T1000 (cell line): ENCODE measurements around the gene KRT6C.
"Not testable (repeated sequence)": the region's sequence is repeated elsewhere in the genome, so short reads cannot be mapped to it uniquely, and the experiment has no call there.

Source experiments
- DNase-seq: peaks from one replicate; lab custom pipeline; 2025; ENCODE audit warnings: mixed read lengths; lab: John Stamatoyannopoulos, UW

The KRT6C gene

DNA sequence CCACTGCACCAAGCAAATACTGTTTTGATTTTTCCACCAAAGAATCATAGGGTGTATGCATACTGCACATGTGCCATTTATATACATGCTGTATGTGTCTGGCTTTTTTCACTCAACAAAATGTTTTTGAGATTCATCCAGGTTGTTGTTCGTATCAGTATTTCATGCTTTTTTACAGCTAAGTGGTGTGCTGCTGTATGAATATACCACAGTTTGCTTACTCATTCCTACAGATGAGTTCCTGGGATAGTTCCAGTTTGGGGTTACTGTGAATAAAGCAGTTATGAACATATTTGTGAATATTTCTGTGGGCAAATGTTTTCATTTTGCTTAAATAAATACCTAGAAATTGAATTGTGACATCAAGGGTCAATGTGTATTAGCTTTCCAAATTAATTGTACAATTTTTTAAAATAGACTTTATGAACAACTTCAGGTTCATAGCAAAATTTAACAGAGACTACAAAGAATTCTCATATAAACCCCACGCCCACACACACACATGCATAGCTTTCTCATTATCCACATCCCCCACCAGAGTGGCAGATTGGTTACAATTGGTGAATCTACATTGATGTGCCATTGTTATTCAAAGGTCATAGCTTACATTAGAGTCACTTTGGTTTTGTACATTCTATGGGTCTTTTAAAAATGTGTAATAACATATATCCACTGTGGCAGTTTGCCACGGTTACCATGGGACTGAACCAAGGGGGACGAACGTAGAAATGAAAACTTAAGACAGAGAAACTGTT, 26.4 kb upstream of the KRT6C start:
- no peak for DNase-seq

DNA sequence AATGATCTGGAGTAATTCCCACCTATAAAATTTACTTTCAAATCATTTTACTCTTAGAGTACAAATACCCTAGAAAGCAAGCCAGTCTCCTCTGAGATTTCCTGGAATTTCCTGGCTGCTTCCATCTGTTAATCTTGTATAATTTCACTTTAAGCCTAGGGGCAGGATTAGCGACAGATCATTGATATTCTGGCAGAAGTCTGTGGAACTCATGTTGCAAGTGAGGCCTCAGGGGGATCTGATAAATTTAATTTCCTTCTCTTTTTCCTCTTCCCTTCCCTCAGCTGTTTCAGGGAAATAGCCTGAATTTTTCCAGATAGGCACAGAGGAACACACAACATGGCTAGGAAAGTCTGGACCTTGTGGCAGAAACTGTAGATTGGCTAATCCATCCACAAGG, 25.3 kb upstream of the KRT6C start:
- no peak for DNase-seq

DNA sequence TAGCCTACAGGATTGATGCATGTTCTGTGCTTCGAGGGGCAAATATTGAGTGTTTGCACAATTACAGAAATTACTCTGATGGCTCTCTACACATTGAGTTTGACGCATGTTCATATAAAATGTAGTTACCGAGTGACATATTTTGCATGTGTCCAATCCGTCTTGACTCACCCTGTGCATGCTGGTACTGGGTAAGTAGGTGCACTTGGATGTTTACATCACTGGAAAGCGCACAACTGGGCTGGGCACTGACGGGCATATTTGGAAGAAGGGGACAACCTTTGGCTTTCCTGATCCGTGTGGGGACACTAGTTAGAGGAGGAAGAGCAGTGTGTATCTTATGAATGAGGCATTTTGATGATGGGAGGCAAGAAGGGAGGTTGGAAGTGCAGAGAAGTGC, 24.4 kb upstream of the KRT6C start:
- no peak for DNase-seq

DNA sequence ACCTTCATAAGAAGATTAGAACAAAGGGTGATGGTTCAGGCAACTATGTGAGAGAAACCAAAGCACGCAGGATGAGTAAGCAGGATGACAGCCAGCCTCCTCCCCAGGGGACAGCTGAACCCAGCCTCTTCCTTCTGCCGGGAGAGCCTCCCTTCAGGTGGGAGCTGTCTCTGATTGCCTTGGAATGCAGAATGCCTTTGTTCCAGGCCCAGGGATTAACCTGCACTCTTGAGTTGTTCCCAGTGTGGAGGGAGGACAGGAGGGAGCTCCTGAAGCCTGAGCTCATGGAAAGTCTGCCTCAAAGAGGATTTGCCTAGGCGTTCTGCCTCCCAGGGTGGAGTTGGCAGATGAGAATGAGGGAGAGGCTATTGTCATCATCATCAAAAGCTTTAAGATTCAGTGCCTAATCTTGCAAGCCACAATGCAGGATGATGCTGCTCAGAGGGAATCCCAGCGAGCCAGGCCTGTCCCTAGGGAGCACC, 23.0 kb upstream of the KRT6C start:
- DNase-seq = no peak

DNA sequence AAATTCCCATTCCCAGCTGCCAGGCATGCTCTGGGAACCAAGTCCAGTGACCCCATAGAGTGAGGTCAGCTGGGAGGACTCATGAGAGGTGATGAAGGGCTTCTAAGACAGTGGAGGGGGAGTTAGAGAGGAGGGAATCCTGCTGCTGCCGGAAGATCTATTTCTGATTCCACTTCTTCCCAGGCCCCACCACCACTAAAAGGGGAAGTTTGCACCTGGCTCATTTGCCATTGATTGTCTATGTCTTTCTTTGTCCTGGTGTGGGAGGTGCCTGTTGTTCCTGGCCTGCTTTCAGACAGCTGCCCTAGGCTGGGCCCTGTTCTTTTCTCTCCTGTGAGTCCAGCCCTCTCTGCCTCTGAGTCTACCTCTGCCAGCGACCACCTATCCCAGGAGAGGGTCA, 22.4 kb upstream of the KRT6C start:
- no peak for DNase-seq

DNA sequence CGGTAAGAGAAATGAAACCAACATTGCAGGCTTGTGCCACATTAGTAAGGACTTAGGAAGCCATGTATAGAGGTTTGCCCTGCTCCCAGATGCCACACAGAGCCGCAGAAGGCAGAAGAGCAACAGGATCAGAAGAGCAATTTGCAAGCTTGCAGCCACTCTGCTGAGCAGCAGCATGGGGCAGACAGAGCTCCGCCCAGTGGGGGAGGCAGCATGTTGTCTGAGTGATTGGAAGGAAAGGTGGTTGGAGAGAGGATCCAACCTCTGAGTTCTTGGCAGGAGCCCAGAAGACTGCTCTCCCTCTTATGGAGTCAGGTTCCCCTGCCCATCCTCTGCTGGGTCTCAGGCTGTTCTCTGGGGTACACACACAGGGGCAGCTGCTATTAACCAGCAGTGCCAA, 21.8 kb upstream of the KRT6C start:
- DNase-seq = no peak

DNA sequence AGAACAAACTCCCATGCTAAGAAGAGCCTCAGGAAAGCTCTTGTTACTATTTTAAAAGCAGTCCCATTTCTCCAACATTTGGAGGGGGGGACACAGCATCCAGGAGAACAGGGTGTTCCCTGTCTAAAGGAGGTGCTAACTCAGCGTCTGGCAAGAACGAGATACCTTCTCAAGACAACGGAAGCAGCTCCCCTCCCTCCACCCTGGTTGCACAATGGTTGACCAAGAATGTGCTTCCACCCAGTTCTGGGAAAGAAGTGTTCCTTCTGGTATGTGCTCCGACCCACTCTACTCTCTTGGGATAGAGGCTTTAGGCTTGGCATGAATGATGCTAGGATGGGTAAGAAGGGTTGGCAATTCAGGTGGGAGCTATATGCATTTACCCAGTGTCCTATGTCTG, 20.9 kb upstream of the KRT6C start:
- no peak for DNase-seq

DNA sequence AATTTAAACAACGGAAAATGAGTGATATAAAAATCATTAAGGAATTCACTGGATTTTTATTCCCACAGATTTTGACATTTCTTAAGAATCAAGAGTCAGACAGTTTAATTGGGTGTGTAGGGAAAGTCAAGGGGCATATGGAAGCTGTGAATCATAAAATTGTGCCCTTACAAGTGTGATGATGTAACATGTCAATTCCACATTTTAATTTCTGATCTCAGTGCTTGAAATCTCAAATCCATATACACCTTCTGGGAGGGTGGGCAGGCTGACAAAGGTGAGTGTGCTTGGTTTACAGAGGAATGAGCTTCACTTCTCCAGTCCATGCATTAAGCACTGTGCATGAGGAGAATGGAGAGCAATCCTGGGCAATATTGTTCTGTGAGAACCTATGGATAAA, 20.5 kb upstream of the KRT6C start:
- DNase-seq = no peak

DNA sequence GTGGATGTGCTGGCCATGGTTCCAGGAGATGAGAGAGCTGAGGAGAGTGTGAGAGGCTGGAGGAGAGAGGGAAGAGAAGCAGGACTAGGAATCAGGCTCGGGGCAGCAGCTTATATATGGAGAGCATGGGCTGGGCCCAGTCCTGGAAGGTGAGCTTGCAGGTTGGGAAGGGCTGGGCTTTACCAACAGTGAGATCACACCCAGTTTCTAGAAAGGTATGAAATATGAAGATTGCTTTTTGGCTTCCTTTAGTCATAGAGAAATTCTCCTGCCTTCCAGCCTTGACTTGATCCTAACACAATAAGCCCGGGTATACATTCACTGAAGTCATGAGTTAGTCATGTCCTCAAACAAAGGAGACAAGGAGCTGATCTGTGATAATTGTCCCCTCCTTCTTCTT, 19.6 kb upstream of the KRT6C start, which contains the start of gene KRT6A:
KRT6A (minus strand) TSS at position 86 of the 400 bp plus-strand sequence; CDS start at position 17, 69 bp downstream.
- no peak for DNase-seq

DNA sequence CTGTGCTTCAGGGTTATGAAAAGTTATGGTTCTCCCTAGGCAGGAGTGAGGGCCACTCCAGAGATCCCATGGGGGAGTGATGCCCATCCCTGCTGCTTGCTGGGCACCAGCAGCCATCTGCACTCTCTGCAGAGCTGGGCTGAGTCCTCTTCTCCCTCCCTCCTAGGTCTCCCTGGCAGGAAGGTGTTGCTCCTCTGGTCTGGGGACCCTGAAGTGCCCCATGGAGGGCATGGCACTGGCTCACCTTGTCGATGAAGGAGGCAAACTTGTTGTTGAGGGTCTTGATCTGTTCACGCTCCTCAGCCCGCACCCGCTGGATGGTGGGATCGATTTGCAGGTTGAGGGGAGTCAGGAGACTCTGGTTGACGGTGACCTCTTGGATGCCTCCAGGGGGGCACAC, 18.8 kb upstream of the KRT6C start:
- not testable (repeated sequence) for DNase-seq

DNA sequence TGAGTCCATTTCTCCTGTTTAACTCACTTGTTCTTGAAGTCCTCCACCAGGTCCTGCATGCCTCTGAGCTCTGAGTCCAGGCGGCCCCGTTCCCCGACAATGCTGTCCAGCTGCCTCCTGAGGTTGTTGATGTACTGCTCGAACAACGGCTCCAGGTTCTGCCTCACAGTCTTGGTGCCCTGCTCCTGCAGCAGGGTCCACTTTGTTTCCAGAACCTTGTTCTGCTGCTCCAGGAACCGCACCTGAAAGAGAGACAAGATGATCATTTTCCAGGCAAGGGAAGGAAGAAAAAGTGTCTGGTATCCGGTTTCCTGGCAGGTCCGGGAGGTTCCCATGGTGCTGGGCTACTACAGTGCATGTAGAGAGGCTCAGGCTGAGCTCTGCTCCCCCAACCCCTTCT, 17.9 kb upstream of the KRT6C start:
- DNase-seq = not testable (repeated sequence)

DNA sequence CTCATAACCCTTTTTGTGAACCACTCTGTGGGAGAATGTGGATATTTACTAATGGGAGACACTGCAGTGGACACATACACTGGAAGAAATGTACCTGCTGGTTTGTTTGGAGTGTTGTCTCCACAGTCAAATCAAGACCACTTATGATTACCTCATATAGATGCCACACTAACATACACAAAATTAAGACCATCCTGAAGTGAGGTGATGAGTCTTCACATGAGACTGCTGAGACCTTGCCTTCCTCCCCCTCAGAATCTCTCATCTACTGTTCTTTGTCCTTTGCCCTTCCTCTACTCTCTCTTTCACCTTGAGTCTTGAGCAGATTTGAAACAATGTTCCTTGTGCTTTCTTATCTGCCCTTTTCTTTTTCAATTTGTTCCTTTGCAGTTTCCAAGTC, 15.1 kb upstream of the KRT6C start:
- DNase-seq = no peak

DNA sequence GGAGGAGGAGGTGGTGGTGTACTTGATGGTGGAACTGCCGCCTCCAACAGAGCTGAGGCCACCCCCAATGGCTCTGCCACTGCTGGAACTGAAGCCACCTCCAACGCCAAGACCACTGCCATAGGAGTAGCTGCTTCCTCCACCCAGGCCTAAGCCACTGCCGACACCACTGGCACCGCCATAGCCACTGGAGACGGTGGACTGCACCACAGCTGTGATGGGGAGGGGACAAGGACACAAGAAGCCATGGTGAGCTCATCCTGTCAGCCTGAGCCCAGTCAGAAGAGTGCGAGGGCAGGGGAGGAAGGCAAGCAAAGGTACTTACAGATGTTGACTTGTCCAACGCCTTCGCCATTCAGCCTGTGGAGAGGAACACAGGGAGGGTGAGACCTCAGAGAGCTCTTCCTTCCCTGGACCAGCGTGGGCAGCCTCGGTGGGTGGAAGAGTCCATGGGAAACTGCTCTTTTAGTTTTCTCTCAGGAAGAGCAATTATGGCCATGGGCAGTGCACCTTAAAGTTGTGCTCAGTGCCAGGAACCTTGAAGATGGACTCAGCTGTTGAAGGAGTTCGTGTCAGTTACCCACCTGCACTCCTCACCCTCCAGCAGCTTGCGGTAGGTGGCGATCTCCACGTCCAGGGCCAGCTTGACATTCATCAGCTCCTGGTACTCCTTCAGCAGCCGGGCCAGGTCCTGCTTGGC, 14.3 kb upstream of the KRT6C start:
- not testable (repeated sequence) for DNase-seq

DNA sequence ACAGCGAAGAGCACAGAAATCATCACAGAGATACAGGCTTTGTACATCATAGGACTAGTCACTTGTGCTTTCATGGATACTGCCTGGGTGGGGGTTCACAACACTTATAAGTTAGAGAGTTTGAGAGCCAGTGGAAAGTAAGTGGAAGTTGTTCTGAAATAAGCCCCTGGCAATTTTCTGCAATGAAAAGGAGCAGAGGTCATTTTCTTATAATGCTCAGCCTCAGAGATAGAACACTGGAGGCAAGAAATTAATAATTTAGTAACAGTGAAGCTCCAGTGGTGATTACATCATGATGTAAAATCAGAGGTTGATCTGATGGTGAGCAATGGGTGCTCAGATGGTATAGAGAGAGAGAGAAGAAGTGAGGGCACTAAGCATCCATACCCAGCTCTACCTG, 13.6 kb upstream of the KRT6C start:
- no peak for DNase-seq

DNA sequence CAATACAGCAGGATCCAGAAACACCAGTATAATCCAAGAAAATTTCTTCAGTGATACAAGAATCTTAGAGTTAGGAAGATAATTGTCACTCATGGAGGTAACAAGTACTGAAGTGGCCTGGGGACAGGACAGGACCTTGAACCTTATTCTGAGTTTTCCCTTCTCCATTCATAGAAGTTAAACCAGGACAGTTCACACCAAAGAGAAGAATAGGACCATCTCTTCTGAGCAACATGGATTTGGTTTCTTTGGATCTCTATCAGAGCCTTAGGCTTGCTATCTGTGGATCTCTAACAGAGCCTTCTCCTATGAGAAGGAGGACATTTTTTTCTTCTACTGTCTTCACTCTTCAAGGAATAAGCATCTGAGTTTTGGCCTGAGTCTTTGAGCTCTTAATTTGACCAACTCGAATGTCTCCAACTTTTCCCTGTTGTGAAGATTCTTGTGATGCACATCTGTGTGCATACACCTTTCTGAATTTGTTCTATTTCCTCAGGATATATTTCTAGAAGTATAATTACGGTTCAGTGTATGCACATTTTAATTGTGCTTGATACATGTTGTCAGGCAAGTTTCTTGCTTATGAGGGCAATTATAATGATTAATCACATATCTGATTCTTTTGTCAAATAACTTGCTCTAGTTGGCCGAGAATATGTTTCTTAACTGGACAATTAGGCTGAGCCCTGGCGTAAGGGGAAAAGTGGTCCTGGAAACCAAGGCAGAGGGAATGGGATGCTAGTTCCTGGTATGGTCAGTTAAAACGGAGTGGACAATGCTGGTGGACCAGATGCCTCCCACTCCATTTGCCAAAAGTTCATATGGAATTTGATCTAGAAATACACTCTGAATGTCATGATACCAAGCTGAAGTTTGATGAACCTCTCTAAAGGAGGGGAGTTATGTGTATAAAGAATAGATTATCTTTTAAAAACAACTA, 12.8 kb upstream of the KRT6C start:
- no peak for DNase-seq

DNA sequence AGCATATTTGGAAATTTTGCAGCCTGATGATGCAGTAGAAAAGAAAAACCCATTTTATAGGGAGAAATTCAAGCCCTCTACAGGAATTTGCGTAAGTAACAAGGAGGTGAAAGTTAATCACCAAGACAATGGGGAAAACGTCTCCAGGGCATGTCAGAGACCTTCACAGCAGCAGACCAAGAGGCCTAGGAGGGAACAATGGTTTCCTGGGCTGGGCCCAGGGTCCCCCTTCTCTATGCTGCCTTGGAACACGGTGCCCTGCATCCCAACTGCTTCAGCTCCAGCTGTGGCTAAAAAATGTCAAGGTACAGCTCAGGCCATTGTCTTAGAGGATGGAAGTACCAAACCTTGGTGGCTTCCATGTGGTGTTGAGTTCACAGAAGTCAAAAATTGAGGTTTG, 6.5 kb upstream of the KRT6C start:
- DNase-seq = no peak

DNA sequence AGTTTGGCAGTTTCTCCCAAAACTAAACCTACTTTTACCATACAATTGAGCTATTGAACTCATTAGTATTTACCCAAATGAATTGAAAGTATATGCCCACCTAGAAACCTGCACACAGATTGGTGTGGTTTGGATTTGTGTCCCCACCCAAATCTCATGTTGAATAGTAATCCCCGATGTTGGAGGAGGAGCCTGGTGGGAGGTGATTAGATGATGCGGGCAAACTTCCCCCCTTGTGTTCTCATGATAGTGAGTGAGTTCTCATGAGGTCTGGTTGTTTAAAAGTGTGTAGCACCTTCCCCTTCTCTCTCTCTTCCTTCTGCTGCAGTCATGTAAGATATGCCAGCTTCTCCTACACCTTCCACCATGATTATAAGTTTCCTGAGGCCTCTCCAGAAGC, 4.0 kb upstream of the KRT6C start:
- DNase-seq = no peak

DNA sequence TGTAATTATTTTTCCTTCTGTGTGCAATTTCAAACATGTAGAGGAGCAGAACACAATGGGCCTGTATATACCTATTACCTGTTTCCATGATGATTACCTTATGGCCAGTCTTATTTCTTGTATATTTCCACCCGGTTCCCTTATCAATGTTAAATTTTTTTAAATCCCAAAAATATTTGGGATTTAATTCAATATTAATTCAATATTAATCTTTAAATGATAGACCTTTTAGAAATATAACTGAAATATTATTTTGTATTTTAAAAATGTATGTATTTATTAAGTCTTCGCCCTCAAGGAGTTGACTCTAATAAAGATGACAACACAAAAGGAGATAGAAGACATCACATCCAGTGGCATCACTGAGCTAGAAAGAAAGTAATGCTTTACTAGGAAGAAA, 607 bp upstream of the KRT6C start:
- no peak for DNase-seq

DNA sequence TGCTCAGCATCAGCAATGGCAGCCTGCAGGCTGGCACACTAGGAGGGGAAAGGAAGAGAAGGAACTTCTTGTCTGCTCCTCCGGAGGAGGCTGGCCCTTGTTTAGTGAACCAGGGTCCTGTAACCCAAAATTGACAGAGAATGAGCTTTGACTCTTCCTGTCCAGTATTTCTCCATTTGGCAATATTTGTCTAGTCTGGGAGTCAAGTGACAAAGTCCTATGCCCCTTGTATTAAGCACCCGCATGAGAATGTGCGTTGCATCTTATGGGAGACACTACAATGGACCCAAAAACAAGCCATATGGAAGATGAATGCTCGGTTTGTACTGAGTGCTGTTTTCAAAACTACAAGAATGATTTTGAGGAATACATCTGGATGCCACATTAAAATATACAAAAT, 3.8 kb downstream of the KRT6C start:
- DNase-seq = no peak

DNA sequence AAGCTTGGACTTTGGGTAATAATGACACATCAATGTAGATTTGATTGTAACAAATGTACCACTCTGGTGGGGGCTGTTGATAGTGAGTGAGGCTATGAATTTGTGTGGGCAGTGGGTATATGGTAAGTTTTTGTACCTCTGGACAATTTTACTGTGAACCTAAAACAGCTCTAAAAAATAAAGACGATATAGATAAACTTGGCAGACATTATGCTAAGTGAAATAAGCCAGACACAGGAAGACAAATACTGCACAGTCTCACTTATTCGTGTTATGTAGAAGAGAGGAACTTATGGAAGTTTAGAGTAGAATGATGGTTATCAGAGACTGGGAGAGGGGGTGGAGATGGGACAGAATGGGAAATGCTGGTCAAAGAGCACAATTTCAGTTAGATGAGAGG, 8.7 kb downstream of the KRT6C start:
- no peak for DNase-seq

DNA sequence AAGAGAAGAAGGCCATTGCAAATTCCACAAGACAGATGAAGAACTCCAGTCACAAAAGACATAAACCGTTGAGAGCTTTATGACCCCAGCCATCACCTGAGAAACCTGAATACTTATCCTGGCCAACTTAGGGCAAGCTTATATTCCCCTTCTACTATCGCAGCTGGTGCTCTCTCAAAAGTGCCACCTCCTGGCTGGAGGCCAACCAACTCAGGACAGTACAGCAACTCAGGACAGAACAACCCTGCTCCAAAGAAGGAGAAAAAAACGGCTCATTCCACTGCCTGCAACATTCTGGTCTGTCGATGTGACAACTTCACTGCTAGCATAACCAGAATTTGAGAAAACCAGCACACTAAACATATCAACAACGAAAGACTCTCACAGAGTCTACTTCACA, 11.9 kb downstream of the KRT6C start:
- no peak for DNase-seq

DNA sequence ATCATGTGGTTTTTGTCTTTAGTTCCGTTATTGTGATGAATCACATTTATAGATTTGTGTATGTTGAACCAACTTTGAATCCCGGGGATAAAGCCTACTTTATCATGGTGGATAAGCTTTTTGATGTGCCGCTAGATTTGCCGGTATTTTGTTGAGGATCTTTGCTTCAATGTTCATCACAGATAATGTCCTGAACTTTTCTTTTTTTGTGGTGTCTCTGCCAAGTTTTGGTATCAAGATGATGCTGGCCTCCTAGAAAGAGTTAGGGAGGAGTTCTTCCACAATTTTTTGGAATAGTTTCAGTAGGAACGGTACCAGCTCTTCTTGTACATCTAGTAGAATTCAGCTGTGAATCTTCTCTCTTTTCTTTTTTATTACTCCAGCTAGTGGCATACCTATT, 14.7 kb downstream of the KRT6C start:
- DNase-seq = no peak
